HepG2 (cell line): ENCODE measurements around the gene PDZRN4.

Experiments used
- FOXJ3 ChIP-seq: sonication (generic); formaldehyde crosslinking; IDR thresholded peaks from 2 replicates; pipeline ENCODE4 v1.4.0; 2020; ENCODE audit warnings: missing genetic modification reagents, mild to moderate bottlenecking, borderline replicate concordance
- ISL2 ChIP-seq: sonication (generic); formaldehyde crosslinking; IDR thresholded peaks from 2 replicates; pipeline ENCODE4 v1.5.0; 2020; ENCODE audit warnings: missing genetic modification reagents
- MAX ChIP-seq: IDR thresholded peaks from 2 replicates; pipeline ENCODE4 v1.6.1; 2012; ENCODE audit warnings: inconsistent platforms
- MAZ ChIP-seq, 2 experiments: sonication (generic) in 1 of 2; formaldehyde crosslinking in 1 of 2; IDR thresholded peaks; 2 replicates each; pipeline versions ENCODE4 v1.5.0 to v1.6.1; 2012 to 2020; ENCODE audit warnings: low read depth in 2 of 2, mild to moderate bottlenecking in 2 of 2, borderline replicate concordance in 1 of 2, improper control_type of control experiment in 1 of 2, low read length in 1 of 2, missing genetic modification reagents in 1 of 2, moderate library complexity in 1 of 2
- NFIC ChIP-seq: IDR thresholded peaks from 2 replicates; pipeline ENCODE4 v1.6.1; 2012; ENCODE audit warnings: mild to moderate bottlenecking, low read length, inconsistent platforms
- NR3C1 ChIP-seq: sonication (generic); formaldehyde crosslinking; IDR thresholded peaks from 2 replicates; pipeline ENCODE4 v1.4.0; 2020; ENCODE audit warnings: missing genetic modification reagents
- PBX2 ChIP-seq: IDR thresholded peaks from 2 replicates; pipeline ENCODE4 v1.6.1; 2016; ENCODE audit warnings: control low read depth
- REST ChIP-seq, 2 experiments: IDR thresholded peaks; 2 replicates each; pipeline ENCODE4 v1.6.1; 2011 to 2012; ENCODE audit warnings: low read length in 2 of 2, borderline replicate concordance in 1 of 2, low read depth in 1 of 2, mild to moderate bottlenecking in 1 of 2, moderate library complexity in 1 of 2
- SALL2 ChIP-seq: sonication (generic); formaldehyde crosslinking; IDR thresholded peaks from 2 replicates; pipeline ENCODE4 v1.8.1; 2023; ENCODE audit warnings: mild to moderate bottlenecking, missing genetic modification reagents, inconsistent platforms
- TAF1 ChIP-seq: sonication (generic); formaldehyde crosslinking; IDR thresholded peaks from 2 replicates; pipeline ENCODE4 v1.4.0; 2020; ENCODE audit warnings: missing genetic modification reagents

- TF ChIP-seq SALL2, result no peak
- no peak for TF ChIP-seq MAX
- TF ChIP-seq FOXJ3 (CRISPR knock-in tag), result no peak
- no peak for TF ChIP-seq NFIC
- no peak for TF ChIP-seq TAF1 (CRISPR knock-in tag)
- no peak for TF ChIP-seq MAZ (IDR thresholded peaks at IDR 0.05; ENCODE audit: borderline replicate concordance, low read depth, low read length)
- no peak for TF ChIP-seq MAZ (CRISPR knock-in tag; IDR thresholded peaks at IDR 0.05; ENCODE audit: low read depth)
- no peak for TF ChIP-seq REST (IDR thresholded peaks at IDR 0.05; ENCODE audit: borderline replicate concordance in 1 of 2, low read depth in 1 of 2, low read length in 2 of 2)
- TF ChIP-seq NR3C1 (CRISPR knock-in tag), result no peak
- no peak for TF ChIP-seq ISL2 (CRISPR knock-in tag)
- TF ChIP-seq PBX2 (CRISPR knock-in tag), result no peak
Observed at GRCh38 chr12:41224066-41224465, 35.9 kb downstream of the PDZRN4 start.
